ENCODE measurements around the gene KEAP1.

KEAP1 gene

GRCh38 chr19:10517760-10518443, 14.7 kb upstream of the KEAP1 start:
- peak; percentile 28 for DNase-seq
- CTCF ChIA-PET: interaction anchor here (1.0 to 1.2 kb wide), 3 partner anchors 9 to 182 kb away, joined by 3 read pairs; no protein-coding TSS in a partner anchor

DNA sequence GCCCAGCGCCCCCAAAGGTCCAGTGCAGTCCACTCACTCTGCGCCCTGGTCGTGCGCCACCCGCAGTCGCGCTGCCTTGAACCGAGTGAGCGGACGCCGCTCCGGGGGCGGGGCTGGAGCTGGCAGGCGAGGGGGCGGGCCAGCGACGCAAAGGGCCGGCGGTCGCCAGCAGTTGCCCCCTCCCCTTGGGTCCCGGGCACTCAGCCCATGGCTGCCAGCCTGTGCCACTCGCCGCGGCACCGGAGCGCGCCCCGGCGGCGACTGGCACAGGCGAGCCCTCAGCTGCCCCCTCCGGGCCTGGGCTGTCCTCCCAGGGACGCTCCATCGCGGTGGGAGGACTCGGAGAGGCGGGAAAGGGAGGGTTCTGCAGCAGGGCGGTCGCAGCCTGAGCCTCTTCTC, 14.2 kb upstream of the KEAP1 start, which contains the start of gene S1PR5:
Gene S1PR5 (minus strand): TSS at position 87 of the 399 bp plus-strand sequence. CDS start 2,436 bp downstream, outside the sequence.
- H3K4me1 Mint-ChIP-seq: peaks cover 37% of the 10 kb centered on the region
- peaks cover 99% of the 10 kb centered on the region for H3K27me3 Mint-ChIP-seq
- DNase-seq: peak; percentile 44
- H3K27ac Mint-ChIP-seq: peak within 1 kb of the TSS; percentile 6
- CTCF ChIA-PET: interaction anchor here (1.0 to 1.2 kb wide), 2 partner anchors 9 to 99 kb away, joined by 3 read pairs; no protein-coding TSS in a partner anchor
- H3K9me3 Mint-ChIP-seq: no peaks in the 10 kb centered on the region
- peak within 1 kb of the TSS; percentile 48 for H3K4me3 Mint-ChIP-seq
- H3K36me3 Mint-ChIP-seq: peaks cover 2% of the 10 kb centered on the region

More at GRCh38 chr19:10517760-10518443, 14.7 kb upstream of the KEAP1 start:
- Mint-ChIP-seq H3K27me3 (peaks cover 98% of the 10 kb centered on the region), H3K4me1 (peaks cover 37% of the 10 kb centered on the region), H3K27ac (peak overlapping the region; percentile 6), H3K4me3 (peak overlapping the region; percentile 48), H3K9me3 (no peaks in the 10 kb centered on the region), H3K36me3 (peaks cover 2% of the 10 kb centered on the region)

GRCh38 chr19:10516671-10517286, 13.6 kb upstream of the KEAP1 start:
- Mint-ChIP-seq H3K4me1 (peaks cover 37% of the 10 kb centered on the region), H3K9me3 (no peaks in the 10 kb centered on the region), H3K27ac (no peak overlapping the region), H3K36me3 (peaks cover 2% of the 10 kb centered on the region), H3K4me3 (peak overlapping the region; percentile 31), H3K27me3 (peaks cover 99% of the 10 kb centered on the region)
- DNase-seq: peak; percentile 23
- CTCF ChIA-PET: interaction anchor here (0.5 to 1.2 kb wide), 3 partner anchors 8 to 23 kb away, joined by 3 to 4 read pairs (median 3); no protein-coding TSS in a partner anchor

DNA sequence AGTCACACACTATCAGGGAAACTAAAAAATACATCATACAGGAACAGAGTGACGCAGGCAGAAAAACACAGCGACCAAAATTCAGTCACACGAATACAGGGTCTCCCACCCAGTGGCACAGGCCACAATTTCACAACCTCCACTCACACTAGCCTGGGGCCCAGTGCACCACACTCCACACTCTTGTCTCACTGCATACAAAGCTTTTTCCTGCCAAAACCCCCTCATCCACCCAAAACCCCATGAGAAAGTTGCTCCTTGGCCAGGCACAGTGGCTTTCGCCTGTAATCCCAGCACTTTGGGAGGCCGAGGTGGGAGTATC, 12.9 kb upstream of the KEAP1 start:
- peaks cover 99% of the 10 kb centered on the region for H3K27me3 Mint-ChIP-seq
- no peaks in the 10 kb centered on the region for H3K9me3 Mint-ChIP-seq
- H3K4me3 Mint-ChIP-seq: no peak overlapping the region
- DNase-seq: no peak
- peaks cover 2% of the 10 kb centered on the region for H3K36me3 Mint-ChIP-seq
- CTCF ChIA-PET: interaction anchor here (0.9 kb wide), 1 partner anchor 10 kb away, joined by 4 read pairs; no protein-coding TSS in a partner anchor
- H3K27ac Mint-ChIP-seq: no peak overlapping the region
- H3K4me1 Mint-ChIP-seq: peaks cover 37% of the 10 kb centered on the region

GRCh38 chr19:10514211-10515145, 11.3 kb upstream of the KEAP1 start:
- peak overlapping the region; percentile 41 for H3K4me3 Mint-ChIP-seq
- CTCF ChIA-PET: no interaction called here
- DNase-seq: peak; percentile 68
- no peaks in the 10 kb centered on the region for H3K9me3 Mint-ChIP-seq
- peaks cover 2% of the 10 kb centered on the region for H3K36me3 Mint-ChIP-seq
- no peak overlapping the region for H3K27ac Mint-ChIP-seq
- H3K27me3 Mint-ChIP-seq: peaks cover 95% of the 10 kb centered on the region
- peaks cover 41% of the 10 kb centered on the region for H3K4me1 Mint-ChIP-seq

- no peak overlapping the region for H3K27ac Mint-ChIP-seq
- CTCF ChIA-PET: interaction anchor here (0.6 to 1.3 kb wide), 2 partner anchors 12 to 187 kb away, joined by 3 to 4 read pairs; no protein-coding TSS in a partner anchor
- peaks cover 86% of the 10 kb centered on the region for H3K27me3 Mint-ChIP-seq
- peaks cover 2% of the 10 kb centered on the region for H3K36me3 Mint-ChIP-seq
- H3K9me3 Mint-ChIP-seq: no peaks in the 10 kb centered on the region
- H3K4me1 Mint-ChIP-seq: peaks cover 40% of the 10 kb centered on the region
- DNase-seq: no peak
- H3K4me3 Mint-ChIP-seq: no peak overlapping the region
Observed at GRCh38 chr19:10513223-10513622, 10.1 kb upstream of the KEAP1 start.

DNA sequence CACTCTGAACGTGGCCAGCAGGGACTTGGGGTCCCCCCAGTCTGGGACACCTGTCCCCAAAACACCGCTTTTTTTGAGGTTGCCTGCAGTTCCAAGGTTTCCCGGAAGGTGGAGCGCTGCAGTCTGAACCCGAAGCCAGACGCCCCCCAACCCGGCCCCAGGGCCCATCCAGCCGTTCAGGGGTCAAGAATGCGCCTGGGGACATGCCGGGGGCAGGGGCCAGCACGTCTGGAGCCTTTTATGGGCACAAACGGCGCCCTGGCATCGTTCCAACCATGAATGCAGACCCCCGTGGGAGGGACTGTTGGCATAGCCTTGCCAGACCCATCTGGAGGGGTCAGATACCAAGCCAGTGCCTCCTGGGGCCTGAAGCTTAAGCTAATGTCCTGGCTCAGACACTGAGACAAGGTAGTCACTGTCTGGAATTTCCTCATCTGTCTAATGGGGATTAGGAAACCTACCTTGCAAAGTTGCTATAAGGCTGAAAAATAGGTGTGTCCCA, 7.2 kb upstream of the KEAP1 start:
- peak; percentile 78 for DNase-seq
- CTCF ChIA-PET: interaction anchor here (0.7 to 1.7 kb wide), 6 partner anchors 25 to 189 kb away, joined by 3 to 5 read pairs (median 3); no protein-coding TSS in a partner anchor
- H3K4me3 Mint-ChIP-seq: no peak overlapping the region
- no peaks in the 10 kb centered on the region for H3K9me3 Mint-ChIP-seq
- no peak overlapping the region for H3K27ac Mint-ChIP-seq
- peaks cover 2% of the 10 kb centered on the region for H3K36me3 Mint-ChIP-seq
- H3K27me3 Mint-ChIP-seq: peaks cover 58% of the 10 kb centered on the region
- peaks cover 40% of the 10 kb centered on the region for H3K4me1 Mint-ChIP-seq

DNA sequence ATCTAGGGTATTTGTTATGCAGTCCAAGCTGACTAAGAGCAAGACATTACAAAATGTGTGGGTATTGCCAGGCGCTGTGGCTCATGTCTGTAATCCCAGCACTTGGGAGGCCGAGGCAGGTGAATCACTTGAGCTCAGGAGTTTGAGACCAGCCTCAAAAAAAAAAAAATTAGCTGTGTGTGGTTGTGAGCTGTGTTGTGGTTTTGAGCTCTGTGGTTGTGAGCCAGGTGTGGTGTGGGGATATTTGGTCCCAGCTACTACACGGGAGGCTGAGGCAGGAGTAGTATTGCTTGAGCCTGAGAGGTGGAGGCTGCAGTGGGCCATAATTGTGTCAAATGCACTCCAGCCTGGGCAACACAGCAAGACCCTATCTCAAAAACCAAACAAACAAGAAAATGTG, 5.6 kb upstream of the KEAP1 start:
- Mint-ChIP-seq H3K4me3 (no peak overlapping the region), H3K27me3 (peaks cover 41% of the 10 kb centered on the region), H3K36me3 (no peaks in the 10 kb centered on the region), H3K4me1 (peaks cover 37% of the 10 kb centered on the region), H3K9me3 (no peaks in the 10 kb centered on the region), H3K27ac (no peak overlapping the region)
- DNase-seq: peak; percentile 43
- CTCF ChIA-PET: interaction anchor here (0.7 to 1.6 kb wide), 13 partner anchors 9 to 194 kb away, joined by 3 to 5 read pairs (median 3); partner anchors contain the start of gene S1PR5

- H3K4me3 Mint-ChIP-seq: no peak overlapping the region
- CTCF ChIA-PET: interaction anchor here (0.7 to 1.6 kb wide), 8 partner anchors 9 to 194 kb away, joined by 3 to 5 read pairs (median 3); partner anchors contain the start of gene S1PR5
Observed at GRCh38 chr19:10508036-10508435, 4.9 kb upstream of the KEAP1 start.

GRCh38 chr19:10505583-10506229, 2.5 kb upstream of the KEAP1 start:
- H3K4me1 Mint-ChIP-seq: peaks cover 43% of the 10 kb centered on the region
- H3K9me3 Mint-ChIP-seq: no peaks in the 10 kb centered on the region
- peak overlapping the region; percentile 47 for H3K4me3 Mint-ChIP-seq
- peak overlapping the region; percentile 42 for H3K27ac Mint-ChIP-seq
- H3K27me3 Mint-ChIP-seq: peaks cover 11% of the 10 kb centered on the region
- peaks cover 7% of the 10 kb centered on the region for H3K36me3 Mint-ChIP-seq
- peak; percentile 90 for DNase-seq
- CTCF ChIA-PET: interaction anchor here (0.5 to 1.6 kb wide), 12 partner anchors 11 to 194 kb away, joined by 3 to 7 read pairs (median 3); partner anchors contain the start of gene KRI1

More at GRCh38 chr19:10508036-10508435, 4.9 kb upstream of the KEAP1 start:
- no peak overlapping the region for H3K27ac Mint-ChIP-seq
- peaks cover 35% of the 10 kb centered on the region for H3K27me3 Mint-ChIP-seq
- no peaks in the 10 kb centered on the region for H3K9me3 Mint-ChIP-seq
- DNase-seq: no peak
- H3K4me1 Mint-ChIP-seq: peaks cover 35% of the 10 kb centered on the region
- peaks cover 1% of the 10 kb centered on the region for H3K36me3 Mint-ChIP-seq

DNA sequence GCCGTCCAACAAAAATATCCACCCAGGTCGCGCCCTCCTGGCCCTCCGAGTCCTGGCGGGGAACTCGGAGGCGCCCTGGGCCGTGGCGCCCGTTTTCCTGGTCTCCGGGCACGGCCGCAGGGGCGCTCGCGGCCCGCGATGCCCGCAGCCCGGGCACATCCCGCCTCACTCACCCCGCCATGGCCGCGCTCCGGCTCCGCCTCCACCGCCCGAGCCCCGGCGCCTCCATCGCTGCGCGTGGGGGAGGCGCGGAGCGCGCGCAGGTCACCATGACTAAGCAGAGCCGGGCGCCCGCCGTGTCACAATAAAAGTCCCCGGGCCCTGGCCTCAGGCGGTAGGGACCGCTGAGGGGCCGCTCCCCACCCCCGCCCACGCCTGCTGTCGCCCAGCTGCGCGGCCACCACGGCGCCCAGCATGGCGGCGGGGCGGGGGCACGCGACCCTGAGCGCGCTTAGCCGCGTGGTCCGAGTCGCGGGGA, 593 bp downstream of the KEAP1 start:
- CTCF ChIA-PET: no interaction called here
- DNase-seq: peak; percentile 94
- Mint-ChIP-seq H3K27me3 (no peaks in the 10 kb centered on the region), H3K9me3 (no peaks in the 10 kb centered on the region), H3K27ac (peak overlapping the region; percentile 88), H3K36me3 (peaks cover 25% of the 10 kb centered on the region), H3K4me1 (peaks cover 47% of the 10 kb centered on the region), H3K4me3 (peak overlapping the region; percentile 86)

- H3K27me3 Mint-ChIP-seq: no peaks in the 10 kb centered on the region
- CTCF ChIA-PET: no interaction called here
- peaks cover 29% of the 10 kb centered on the region for H3K36me3 Mint-ChIP-seq
- peak overlapping the region; percentile 88 for H3K27ac Mint-ChIP-seq
- H3K9me3 Mint-ChIP-seq: no peaks in the 10 kb centered on the region
- DNase-seq: peak; percentile 39
- peak overlapping the region; percentile 86 for H3K4me3 Mint-ChIP-seq
- peaks cover 51% of the 10 kb centered on the region for H3K4me1 Mint-ChIP-seq
Observed at GRCh38 chr19:10501971-10502523, 1.1 kb downstream of the KEAP1 start.

- Mint-ChIP-seq H3K36me3 (peaks cover 35% of the 10 kb centered on the region), H3K27me3 (no peaks in the 10 kb centered on the region), H3K4me3 (peak overlapping the region; percentile 49), H3K9me3 (no peaks in the 10 kb centered on the region), H3K4me1 (peaks cover 44% of the 10 kb centered on the region), H3K27ac (peak overlapping the region; percentile 55)
- CTCF ChIA-PET: interaction anchor here (1.0 to 1.3 kb wide), 3 partner anchors 8 to 17 kb away, joined by 3 to 5 read pairs (median 3); no protein-coding TSS in a partner anchor
- no peak for DNase-seq
Observed at GRCh38 chr19:10500247-10500592, 2.9 kb downstream of the KEAP1 start.

Measured in activated naive CD4-positive, alpha-beta T cell treated with anti-CD3 and anti-CD28 coated beads, Interleukin-2, amount 10 ng/mL, durations not matched to agents 7 days and 5 days (primary cell).